GM10248 (cell line): ENCODE measurements around the gene SCAMP4.

Experiments
- CTCF ChIA-PET: fragments of 300-600 bp; sonication (Branson Sonifier 250); formaldehyde crosslinking; extraction: SDS; loops from one replicate; lab custom pipeline; 2021; ENCODE audit warnings: antibody characterized with exemption; lab: Yijun Ruan, JAX
- POLR2A ChIA-PET: fragments of 350-650 bp; sonication (Branson Sonifier 250); formaldehyde crosslinking; extraction: SDS; loops from one replicate; lab custom pipeline; 2020; ENCODE audit warnings: antibody characterized with exemption; lab: Yijun Ruan, JAX
- DNase-seq: peaks from one replicate; pipeline ENCODE4 v3.0.0; 2012; ENCODE audit errors: extremely low spot score
- CTCF ChIP-seq: IDR thresholded peaks from 2 replicates; pipeline ENCODE4 v1.5.1; 2012; ENCODE audit warnings: mild to moderate bottlenecking, low read depth; ENCODE audit errors: extremely low read depth, missing control alignments, control extremely low read depth

Gene SCAMP4

DNA sequence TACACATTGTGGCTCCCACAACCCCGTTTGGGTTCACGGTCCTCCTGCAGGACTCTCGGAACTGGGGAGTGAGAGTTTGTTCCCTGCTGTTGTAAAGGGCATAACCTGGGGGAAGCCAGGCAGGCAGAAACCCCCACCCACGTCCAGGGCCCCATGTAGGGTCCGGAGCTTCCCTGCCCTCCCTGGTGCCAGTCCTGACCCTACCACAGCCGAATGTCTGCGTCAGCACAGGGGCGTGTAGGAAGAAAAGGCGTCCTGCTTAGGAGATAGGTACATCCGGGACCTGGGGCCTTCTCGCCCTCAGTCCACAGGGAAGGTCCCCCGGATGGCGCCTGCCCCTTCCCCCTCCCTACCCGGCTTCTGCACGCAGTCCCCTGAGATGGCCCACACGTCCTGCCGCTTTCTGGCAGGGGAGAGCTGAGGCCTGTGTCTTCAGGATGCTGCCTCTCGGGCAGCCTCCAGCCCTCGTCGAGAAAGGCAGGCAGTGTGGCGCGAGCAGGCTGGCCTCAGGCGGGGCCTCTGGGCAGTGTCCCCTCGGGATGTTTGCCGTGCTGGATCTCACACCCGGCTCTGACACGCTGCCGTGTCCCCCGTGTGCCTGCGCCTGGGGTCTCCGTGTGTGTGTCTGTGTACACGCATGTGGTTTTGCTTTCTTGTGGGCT is 54.9 kb downstream of the SCAMP4 start:
- TF ChIP-seq CTCF: no peak
- ChIA-PET CTCF (no interaction called here), POLR2A (no interaction called here)
- DNase-seq: no peak

GRCh38 chr19:1961000-1961883 is 56.0 kb downstream of the SCAMP4 start:
- ChIA-PET POLR2A (no interaction called here), CTCF (interaction anchor here (1.2 kb wide), 1 partner anchor 12 kb away, joined by 3 read pairs; no protein-coding TSS in a partner anchor)
- no peak for DNase-seq
- no peak for TF ChIP-seq CTCF

GRCh38 chr19:1962674-1963073 is 57.5 kb downstream of the SCAMP4 start:
- CTCF ChIA-PET: interaction anchor here (0.8 to 1.0 kb wide), 3 partner anchors 30 to 125 kb away, joined by 3 to 4 read pairs (median 3); no protein-coding TSS in a partner anchor
- POLR2A ChIA-PET: no interaction called here

DNA sequence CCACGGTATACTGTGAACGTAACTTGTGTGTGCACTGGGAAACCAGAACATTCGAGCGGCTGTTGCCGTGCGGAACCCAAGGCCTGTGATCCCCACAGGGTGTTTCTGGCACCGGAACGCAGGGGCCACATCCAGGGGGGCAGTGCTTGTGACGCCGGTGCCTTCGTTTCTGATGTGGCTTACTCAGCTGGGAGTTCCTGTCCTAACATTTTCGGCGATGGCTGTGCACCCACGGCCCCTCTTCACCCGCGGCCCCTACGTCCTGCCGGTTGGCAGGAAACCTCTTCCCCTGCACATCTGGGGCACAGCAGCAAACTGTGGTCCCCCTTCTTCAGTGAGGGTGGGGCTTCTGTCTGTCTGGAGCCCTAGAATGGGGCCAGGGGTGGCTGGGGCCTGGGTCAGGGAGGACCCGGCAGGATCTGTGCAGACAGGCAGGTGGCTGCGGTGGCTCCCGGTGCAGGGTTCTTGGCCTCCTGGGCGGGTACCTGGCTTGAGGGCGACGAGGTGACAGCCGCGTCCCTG is 61.9 kb downstream of the SCAMP4 start:
- CTCF ChIA-PET: no interaction called here
- POLR2A ChIA-PET: no interaction called here
- DNase-seq: no peak
- no peak for TF ChIP-seq CTCF

More at GRCh38 chr19:1962674-1963073, 57.5 kb downstream of the SCAMP4 start:
- no peak for DNase-seq
- TF ChIP-seq CTCF: no peak

DNA sequence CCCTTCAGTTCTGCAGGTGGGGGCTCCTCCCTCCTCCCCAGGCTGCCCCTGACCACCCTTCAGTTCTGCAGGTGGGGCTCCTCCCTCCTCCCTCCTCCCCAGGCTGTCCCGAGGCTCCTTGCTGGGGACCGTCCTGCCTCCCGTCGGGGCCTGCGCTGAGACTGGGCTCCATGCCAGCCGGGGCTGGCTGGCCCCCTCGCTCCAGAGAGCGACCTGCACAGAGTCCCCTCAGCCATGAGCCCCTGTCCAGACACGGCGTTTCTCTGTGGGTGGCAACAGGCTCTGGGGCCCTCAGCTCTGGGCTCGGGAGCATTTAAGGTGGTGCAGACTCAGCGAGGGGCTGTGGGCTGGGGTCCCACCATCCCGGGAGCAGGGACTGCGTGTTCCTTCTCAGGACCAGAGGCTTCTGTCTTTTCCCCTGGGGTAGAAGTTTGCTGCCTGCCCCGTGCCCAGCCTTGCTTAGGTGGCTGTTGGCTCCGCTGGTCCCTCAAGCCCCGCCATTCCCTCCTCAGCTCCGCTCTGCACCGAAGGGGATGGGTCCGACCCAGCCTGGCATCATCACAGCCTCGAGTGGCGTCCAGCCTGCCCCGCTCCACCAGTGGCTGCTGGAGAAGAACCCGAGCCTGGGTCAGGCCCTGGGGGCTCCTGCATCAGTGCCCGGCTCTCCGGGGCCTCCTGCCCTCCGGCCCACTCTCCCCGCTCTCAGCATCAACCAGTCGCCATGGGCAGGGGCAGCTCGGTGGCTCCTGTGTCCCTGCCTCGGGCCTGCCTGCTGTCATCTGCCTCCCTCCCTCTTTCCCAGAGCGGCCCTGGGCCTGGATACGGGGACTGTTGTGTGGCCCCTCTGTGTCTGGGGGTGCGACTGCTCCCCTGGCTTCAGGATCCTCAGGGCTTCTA is 63.3 kb downstream of the SCAMP4 start:
- TF ChIP-seq CTCF: no peak
- ChIA-PET CTCF (interaction anchor here (1.5 to 1.6 kb wide), 2 partner anchors 40 to 51 kb away, joined by 3 read pairs; no protein-coding TSS in a partner anchor), POLR2A (no interaction called here)
- no peak for DNase-seq
